CD4-positive, alpha-beta T cell treated with Interleukin-4 for 1 hour (primary cell): Measurements from ENCODE around the gene CMTM8.
A peak's percentile ranks its signal among the peaks of the same experiment; 100 is the strongest.
"Not testable (repeated sequence)": the region's sequence is repeated elsewhere in the genome, so short reads cannot be mapped to it uniquely, and the experiment has no call there.

ENCODE experiments used
- DNase-seq, 2 donors: peaks; one replicate each; pipeline ENCODE4 v3.0.0-alpha.2; 2020 to 2022

CMTM8 gene

GRCh38 chr3:32389577-32389976 lies 151.1 kb downstream of the CMTM8 start:
- not testable (repeated sequence) for DNase-seq

- peak; percentile 63 to 71 for DNase-seq
These were observed 153.4 kb downstream of the CMTM8 start, which contains the start of gene CMTM7 for GRCh38 chr3:32391643-32392535. TSS of gene CMTM7 (plus strand) at chr3:32391853. CDS start at chr3:32391907, 54 bp downstream.

DNA sequence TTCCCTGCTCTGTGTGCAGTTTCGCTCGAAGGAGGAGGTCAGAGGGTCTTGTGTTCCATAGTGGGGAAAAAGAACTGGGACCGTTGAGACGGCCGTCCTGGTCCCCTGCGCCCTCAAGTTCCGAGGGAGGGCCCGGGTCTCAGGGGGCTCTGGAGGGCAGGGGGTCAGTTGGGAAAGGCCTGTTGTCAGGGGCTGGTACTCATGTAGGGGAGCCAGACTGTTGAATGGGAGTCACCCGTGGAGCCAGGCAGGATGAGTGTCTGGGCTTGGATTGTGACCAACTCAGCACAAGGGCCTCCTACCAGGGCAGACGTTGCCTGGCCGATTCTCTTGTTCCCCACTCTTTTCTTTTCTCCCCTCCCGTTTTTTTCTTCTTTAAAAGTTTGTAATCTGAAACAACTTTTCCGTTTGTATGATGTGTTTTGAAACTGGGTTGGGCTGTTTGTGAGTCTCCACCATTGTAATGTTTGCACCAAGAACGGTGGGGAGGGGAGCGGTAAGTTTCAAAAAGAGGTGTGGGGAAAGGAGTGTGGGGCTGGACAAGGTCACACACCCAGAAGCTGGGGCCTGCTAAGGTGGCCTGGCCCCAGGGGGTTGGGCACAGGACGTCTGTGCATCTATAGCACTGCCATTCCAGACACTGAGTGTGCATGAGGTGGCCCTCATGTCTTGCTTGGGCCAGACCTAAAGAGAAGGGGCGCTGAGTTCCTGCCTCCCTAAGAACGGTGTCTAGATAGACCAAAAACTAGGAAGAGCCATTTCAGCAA lies 154.2 kb downstream of the CMTM8 start:
- no peak for DNase-seq

DNA sequence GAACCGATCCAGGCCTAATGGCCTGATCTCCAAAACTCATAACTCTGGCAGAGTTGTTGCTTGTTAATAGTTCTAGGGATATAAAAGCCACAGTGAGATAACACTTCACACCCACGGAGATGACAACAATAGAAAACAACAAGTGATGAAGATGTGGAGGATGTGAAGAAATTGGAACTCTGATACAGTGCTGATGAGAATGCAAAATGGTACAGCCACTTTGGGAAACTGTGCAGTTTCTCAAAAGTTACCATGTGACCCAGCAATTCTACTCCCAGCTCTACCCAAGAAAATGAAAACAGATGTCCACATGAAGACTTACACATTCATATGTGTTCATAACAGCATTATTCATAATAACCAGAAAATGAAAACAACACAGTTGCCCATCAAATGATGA lies 157.0 kb downstream of the CMTM8 start:
- DNase-seq: no peak

DNA sequence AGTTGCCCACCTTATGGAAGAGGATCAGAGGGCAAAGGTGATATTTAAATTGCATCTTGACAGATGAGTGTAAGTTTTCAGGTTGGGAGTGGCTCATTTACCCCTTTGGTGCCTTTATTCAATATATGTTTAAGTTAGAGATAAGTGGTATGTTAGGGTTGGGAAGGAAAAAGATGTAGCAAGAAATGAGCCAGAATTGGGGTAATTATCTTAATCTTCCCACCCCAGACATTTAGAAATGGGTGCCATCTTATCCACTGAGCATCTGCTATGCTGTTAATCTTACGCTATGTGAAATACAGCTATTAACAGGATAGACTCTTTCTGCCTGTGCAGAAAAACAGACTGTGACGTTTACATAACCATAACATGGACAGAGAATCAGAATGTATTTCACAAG lies 159.5 kb downstream of the CMTM8 start:
- no peak for DNase-seq

GRCh38 chr3:32398531-32398930 lies 160.1 kb downstream of the CMTM8 start:
- DNase-seq: peak in 1 of 2 donors; percentile 55

DNA sequence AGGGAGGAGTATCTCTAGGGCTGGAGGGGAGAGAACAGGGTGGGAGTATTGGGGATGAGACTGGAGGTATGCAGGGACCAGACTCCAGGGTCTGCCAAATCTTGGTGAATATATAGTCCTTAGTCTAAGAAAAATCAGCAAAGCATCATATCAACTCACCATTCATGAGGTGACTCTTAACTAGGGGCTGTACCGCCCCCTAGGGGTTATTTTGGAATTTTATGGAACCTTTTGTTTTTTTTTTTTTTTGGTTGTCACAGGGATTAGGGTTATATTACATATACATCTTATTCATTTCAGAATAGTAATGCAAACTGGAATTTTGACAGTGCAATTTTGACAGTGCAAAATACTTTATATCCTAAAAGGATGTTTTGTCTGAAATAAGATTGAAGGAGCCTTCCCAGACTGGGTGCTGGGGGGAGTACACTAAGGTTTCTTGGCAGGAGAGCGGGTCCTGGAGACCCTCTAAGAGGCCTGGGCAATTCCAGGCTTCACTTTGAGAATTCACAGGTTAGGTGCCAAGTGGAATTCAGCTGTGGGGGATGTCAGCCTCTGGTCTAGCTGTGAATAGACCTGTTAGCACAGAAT lies 160.6 kb downstream of the CMTM8 start:
- peak; percentile 40 to 78 for DNase-seq

- DNase-seq: no peak
These were observed 162.6 kb downstream of the CMTM8 start for GRCh38 chr3:32401126-32401525.

DNA sequence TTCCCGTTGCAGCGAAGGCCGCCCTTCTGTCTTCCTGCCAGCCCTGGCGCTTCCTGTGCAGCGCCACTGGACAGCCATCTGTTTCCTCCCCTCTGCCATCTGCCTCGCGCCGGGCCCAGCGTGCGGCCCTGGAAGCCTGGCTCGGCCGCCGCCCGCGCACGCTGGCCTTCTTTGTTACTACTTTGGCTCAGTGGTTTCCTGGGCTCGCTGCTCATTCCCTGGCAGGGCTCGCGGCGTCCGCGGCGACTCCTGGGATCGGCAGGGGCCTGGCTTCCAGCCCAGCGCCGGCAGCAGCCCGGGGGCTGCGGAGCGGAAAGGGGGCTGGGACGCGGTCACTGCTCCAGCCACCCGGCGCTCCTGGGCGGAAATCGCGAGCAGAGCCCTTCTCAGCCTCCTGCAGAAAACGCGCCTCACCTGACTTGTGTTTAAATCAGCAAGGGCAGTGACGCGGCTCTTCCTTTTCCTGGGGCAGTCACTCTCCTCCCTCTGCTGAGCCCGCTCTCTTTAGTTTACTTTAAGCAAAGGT lies 163.1 kb downstream of the CMTM8 start:
- DNase-seq: peak; percentile 67 to 68

GRCh38 chr3:32403663-32404062 lies 165.2 kb downstream of the CMTM8 start:
- DNase-seq: no peak

GRCh38 chr3:32404714-32405113 lies 166.2 kb downstream of the CMTM8 start:
- no peak for DNase-seq

DNA sequence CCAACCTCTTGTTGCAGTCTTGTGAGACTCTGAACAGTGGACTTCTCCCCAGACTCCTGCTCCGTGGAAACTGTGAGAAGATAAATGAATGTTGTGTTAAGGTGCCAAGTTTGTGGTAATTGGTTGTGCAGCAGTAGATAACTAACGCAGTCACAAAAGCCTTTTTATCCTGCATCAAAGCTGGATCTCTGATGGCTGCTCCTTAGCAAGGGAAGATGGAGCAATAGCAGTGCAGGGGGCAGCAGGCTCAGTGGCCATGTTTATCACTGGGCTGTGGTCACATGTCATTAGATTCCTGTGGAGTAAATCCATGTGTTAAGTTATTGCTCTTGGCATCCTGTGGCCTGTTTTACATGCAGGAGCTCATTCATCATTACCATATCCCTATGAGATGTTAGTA lies 166.7 kb downstream of the CMTM8 start:
- DNase-seq: no peak

DNA sequence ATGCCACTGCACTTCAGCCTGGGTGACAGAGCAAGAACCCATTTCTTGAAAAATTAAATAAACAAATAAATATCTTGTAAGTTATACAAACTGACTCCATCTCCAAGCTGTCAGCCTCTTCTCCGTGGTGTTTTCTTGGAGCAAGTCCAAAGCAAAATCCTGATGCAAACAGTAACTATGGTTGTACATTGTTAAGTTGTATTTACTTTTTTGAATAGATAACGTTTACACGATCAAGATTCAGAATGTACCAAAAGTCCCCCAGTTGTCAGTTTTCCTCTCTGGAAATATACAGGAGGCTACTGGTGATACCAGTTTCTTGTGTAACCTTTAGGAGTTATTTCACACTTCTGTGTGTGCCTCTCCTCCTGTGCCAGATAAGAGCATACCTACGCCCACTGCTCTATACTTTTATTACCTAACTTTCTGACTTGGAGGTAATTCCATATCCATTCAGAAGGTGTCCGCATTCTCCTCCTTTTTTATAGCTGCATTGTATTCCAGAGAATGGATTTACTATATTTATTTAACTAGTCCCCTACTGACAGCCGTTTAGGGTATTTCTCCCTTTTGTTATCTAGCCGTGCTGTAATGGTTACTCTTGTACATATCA lies 167.3 kb downstream of the CMTM8 start:
- DNase-seq: no peak

DNA sequence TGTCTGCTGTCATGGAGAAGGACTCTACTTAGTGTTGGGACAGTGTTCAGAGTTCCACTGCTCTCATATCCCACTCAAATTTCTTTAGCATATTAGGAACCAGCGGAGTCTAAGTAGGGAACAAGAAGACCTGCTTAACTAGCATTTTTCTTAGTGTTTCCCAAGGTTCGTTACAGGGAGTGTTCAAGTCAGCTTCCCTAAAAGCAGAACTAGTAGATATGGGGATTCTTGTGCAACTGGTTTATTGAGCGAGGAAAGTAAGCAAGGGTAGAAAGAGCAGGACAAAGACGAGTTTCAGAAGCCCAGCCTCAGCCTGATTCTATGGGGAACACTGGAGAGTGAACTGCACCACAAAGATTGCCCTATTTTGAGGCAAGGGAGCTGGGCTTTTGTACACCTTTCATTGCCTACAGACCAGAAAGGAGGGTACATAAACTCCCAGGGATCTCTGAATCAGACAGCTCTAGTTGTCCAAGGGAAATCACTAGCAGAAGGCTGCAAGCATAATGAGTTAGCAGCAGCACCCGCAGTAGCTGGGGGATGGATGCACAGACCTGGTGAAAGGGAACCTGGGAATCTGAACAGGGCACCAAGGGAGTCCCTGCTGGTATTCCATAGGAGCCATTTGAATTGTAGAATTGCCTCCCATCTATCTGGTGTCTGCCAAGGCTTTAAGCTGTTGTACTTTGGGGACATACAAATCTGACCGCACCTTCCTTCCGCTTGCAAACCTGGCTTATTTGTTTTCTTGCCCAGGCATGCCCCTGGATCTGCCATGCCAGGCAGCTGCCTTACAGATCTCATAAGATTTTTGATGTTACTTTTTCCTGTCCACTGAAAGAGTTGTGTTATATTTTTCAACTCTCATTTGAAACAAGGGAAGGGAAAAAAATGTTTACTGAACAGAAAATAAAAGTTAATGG lies 168.3 kb downstream of the CMTM8 start:
- DNase-seq: no peak

DNA sequence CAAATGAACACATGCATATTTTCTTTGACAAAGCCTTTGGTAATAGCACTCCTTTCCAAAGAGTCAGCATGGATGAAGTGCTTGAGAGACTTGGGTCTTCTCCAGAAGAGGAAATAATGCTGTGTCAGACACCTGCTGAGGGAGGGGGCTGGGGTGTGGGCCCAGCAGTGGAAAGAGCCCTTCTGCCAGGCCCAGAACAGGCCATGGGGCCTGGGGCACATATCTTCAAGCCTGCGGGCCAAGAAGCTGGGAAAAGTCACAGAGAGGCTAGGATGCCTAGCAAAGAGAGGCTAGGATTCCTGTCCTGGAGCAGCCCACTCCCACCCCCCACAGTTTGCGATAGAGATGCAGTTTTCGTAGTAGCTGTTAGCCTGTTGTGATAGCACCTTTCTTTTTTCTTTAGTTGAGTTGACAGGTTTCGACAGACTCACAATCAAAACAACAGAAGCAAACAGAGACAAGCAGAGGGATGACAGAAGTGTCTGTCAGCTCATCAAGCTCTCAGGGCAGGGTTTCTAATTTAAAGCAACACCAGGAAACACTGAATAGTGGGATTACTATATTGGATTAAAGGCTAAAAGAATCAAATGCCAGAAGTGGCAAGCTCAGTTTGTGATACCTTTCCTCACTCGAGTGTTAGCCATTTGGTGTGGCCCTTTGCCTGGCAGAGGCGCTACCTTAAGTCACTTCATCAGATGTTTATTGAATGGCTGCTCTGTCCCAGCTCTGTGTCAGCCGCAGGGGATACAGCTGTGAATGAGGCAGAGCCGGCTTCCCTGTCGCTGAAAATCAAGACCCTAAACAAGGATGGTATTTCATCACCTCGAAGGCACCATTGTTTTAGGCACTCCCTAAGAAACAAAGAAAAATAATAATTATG lies 172.1 kb downstream of the CMTM8 start:
- no peak for DNase-seq

DNA sequence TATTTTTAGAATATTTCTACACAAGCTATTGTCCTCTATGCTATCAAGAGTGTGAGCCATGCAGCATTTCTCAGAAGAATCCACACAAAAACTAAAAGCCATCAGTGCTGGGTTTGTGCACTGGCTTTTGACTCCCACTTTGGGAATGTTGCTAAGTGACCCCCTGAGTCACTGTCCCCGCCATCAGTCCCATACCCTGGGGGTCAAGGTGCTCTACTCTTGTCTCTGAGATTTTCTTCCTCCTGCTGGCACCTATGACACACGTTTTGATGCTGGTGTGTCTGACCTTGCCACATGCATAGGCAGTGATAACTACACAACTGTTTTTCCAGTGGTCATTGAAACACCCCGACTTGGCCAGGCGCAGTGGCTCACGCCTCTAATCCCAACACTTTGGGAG lies 173.0 kb downstream of the CMTM8 start:
- no peak for DNase-seq

- no peak for DNase-seq
These were observed 174.4 kb downstream of the CMTM8 start for GRCh38 chr3:32412887-32413286.

DNA sequence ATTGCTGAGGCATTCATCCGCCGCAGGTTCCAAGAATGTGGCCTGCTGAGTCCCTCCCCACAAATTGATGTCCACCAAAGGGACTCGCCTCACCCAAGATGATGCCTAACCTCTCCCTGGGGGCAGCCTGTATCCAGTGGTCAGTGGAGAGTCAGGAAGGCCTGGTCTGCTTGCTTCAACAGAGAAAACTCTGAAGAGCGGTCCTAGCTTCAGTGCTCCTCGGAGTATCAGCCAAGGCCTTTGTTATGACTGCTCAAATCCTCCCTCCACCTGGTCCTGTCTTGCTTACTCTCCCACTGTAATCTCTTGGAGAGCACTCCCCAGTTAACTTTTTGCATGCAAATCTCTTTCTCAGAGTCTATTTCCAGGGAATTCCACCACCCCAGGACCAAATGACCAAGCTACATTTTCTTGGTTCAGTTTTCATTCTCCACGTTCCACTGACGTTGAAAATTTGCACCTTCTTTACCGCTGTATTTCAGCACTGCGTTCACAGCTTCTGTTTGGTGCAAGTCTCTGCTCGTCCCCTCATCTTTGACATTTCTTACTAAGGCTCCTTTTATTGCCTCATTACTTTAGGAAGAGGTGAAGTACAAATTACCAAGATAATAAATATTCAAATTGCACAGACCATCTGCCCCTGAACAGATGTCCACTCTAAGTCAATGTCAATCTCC lies 175.5 kb downstream of the CMTM8 start:
- no peak for DNase-seq

- DNase-seq: peak; percentile 61 to 67
These were observed 176.2 kb downstream of the CMTM8 start for GRCh38 chr3:32414522-32415202.
